ENCODE results near the gene FGFBP1. TPM values are rescaled to one million over a fixed set of nuclear protein-coding genes. Genes with fewer than 3 reads are reported as not detected.

The FGFBP1 gene
- total and polyA plus RNA-seq, 9 of the 15 experiments (the other 6 are each of a cell fraction or from before 2014, with no cell fraction given) = not detected

DNA sequence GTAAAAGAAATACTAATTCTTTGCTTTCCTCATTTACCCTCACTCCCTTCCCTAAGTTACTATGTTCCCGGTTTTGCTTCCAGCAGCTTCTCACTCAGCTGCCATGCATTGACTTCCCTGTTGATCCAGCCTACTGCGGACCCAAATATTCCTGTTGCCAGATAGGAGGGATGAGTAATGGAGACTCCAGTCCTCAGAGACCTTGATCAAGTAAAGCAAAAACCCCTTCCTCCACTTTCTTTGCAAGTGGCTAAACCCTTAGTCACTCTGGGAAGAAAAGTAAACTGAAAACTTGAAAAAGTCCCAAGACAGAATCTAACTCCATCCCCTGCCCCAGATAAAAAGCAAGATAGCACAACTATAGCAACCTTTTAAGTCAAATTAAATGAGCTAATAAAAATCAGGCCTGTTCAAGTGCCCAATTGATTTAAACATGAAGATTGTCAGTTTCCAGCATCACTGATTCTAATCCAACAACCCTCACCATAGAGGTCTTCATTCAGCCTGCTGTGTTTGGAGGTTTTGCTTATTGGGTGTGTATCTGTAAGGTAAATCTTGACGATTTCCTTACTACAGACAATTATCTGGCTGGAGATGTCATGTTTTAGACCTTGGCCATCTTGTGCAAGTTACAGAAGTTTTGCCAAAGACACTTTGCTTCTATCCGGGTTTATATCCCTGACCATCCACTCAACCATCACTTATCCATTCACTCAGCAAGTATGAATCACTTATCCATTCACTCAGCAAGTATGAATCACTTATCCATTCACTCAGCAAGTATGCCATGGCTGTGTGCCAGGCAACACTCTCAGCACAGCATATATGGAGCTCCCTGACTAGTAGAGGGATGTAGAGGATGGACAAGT is 17.6 kb downstream of the FGFBP1 start:
- H3K9me1 ChIP-seq (ENCODE audit: control insufficient read depth, insufficient read depth, low read length) = no peaks in the 10 kb centered on the region
- H3K4me2 ChIP-seq (ENCODE audit: insufficient read depth, low read length) = no peak overlapping the region
- H3K4me1 ChIP-seq (replicated peaks in 1 of 2; ENCODE audit: control insufficient read depth in 2 of 2, insufficient read depth in 2 of 2, low read length in 2 of 2) = no peaks in the 10 kb centered on the region
- FAIRE-seq (no peak), DNase-seq (ENCODE audit: extremely low read depth in 1 of 4, low spot score in 3 of 4) (no peak), ATAC-seq (no peak)
- H2AFZ ChIP-seq (ENCODE audit: low read depth, low read length) = no peak overlapping the region
- CTCF ChIA-PET (ENCODE audit: low intra/inter-chr PET ratio) = no interaction called here
- no peak overlapping the region for H3K4me3 ChIP-seq
- WGBS (ENCODE audit: insufficient coverage, low coverage, missing lambda C conversion rate) = 0% methylated on average over 4 of the region's 4 CpGs
- no peak overlapping the region for H3K27ac ChIP-seq (ENCODE audit: extremely low read depth, low read depth, low read length)
- intact Hi-C loops (cut with micrococcal nuclease) (no loop called here), in situ Hi-C loops (cut with MboI) (no loop called here)
- H3K27me3 ChIP-seq (ENCODE audit: control insufficient read depth in 2 of 2, insufficient read depth in 2 of 2, low read length in 2 of 2) = peaks cover 0 to 19% of the 10 kb centered on the region in 2 experiments; a peak in 4 of 5 replicates
- POLR2A ChIA-PET = no interaction called here
- no peaks in the 10 kb centered on the region for H4K20me1 ChIP-seq (replicated peaks; ENCODE audit: control insufficient read depth, insufficient read depth, low read length)
- no TSS peak for BruUV-seq (replicated peaks)
- H3K36me3 ChIP-seq (ENCODE audit: control insufficient read depth, insufficient read depth, low read length) = no peaks in the 10 kb centered on the region
- H3K79me2 ChIP-seq (ENCODE audit: control insufficient read depth, insufficient read depth, low read length) = no peaks in the 10 kb centered on the region
- no peak overlapping the region for H3K9ac ChIP-seq (ENCODE audit: insufficient read depth in 1 of 2, low read depth in 2 of 2, low read length in 2 of 2)
- H3K9me3 ChIP-seq (replicated peaks; ENCODE audit: control insufficient read depth, insufficient read depth, low read depth, low read length) = no peaks in the 10 kb centered on the region
- TF ChIP-seq ZEB2 (IDR thresholded peaks at IDR 0.05) (no peak), CBFA2T3 (IDR thresholded peaks at IDR 0.05) (peak; percentile 73), ZNF143 (CRISPR knock-in tag; IDR thresholded peaks at IDR 0.05) (no peak), FOSL1 (tag; conservative IDR thresholded peaks at IDR 0.05) (peak; percentile 51; the same call in 1 of the 2 replicates), CBFA2T2 (conservative IDR thresholded peaks at IDR 0.05) (peak; percentile 49), NFIC (IDR thresholded peaks at IDR 0.05) (peak; percentile 68), TAF15 (IDR thresholded peaks at IDR 0.05; ENCODE audit: low read depth, low read length) (no peak), HMGN3 (IDR thresholded peaks at IDR 0.05; ENCODE audit: borderline replicate concordance, extremely low read depth, insufficient read length, low read depth, low read length) (no peak), CHCHD3 (CRISPR knock-in tag; IDR thresholded peaks at IDR 0.05) (no peak), KDM1A (IDR thresholded peaks at IDR 0.05) (peak; percentile 25 to 34; a peak in 2 of 4 replicates)
